WERI-Rb-1 (cell line): Measurements from ENCODE around the gene SLC9A7.

Experiments
- DNase-seq: peaks from one replicate; pipeline ENCODE4 v3.0.0-alpha.2; 2020
- H3K27ac ChIP-seq: fragments of 250-450 bp; sonication (Bioruptor Pico); 2 replicates; pipeline ENCODE4 v1.5.1; 2020; ENCODE audit warnings: mild to moderate bottlenecking, moderate library complexity
- H3K27me3 ChIP-seq: fragments of 250-450 bp; sonication (Bioruptor Pico); 2 replicates; pipeline ENCODE4 v1.5.1; 2021; ENCODE audit warnings: mild to moderate bottlenecking, low read depth, moderate library complexity; ENCODE audit not compliant: insufficient read depth, severe bottlenecking
- H3K36me3 ChIP-seq: fragments of 250-450 bp; sonication (Bioruptor Pico); 2 replicates; pipeline ENCODE4 v1.5.1; 2020; ENCODE audit warnings: mild to moderate bottlenecking, moderate library complexity
- H3K4me3 ChIP-seq: 2 replicates; pipeline ENCODE4 v1.5.1; 2011; ENCODE audit warnings: low read depth, mild to moderate bottlenecking, control low read depth, low read length
- H3K9me3 ChIP-seq: fragments of 250-450 bp; sonication (Bioruptor Pico); 2 replicates; pipeline ENCODE4 v1.5.1; 2021; ENCODE audit warnings: mild to moderate bottlenecking, moderate library complexity; ENCODE audit not compliant: severe bottlenecking
- CTCF ChIP-seq: IDR thresholded peaks from 2 replicates; pipeline ENCODE4 v1.5.1; 2011; ENCODE audit warnings: low read depth, mild to moderate bottlenecking, control low read depth, inconsistent platforms, low read length

SLC9A7 gene

GRCh38 chrX:46683048-46683447, 75.9 kb downstream of the SLC9A7 start:
- peaks cover 4% of the 10 kb centered on the region for H3K27me3 ChIP-seq
- H3K4me3 ChIP-seq = no peak overlapping the region
- no peaks in the 10 kb centered on the region for H3K9me3 ChIP-seq
- H3K36me3 ChIP-seq = no peaks in the 10 kb centered on the region
- no peak for DNase-seq
- no peak for TF ChIP-seq CTCF
- H3K27ac ChIP-seq = no peak overlapping the region

- DNase-seq = no peak
- no peak overlapping the region for H3K4me3 ChIP-seq
- TF ChIP-seq CTCF = no peak
- no peaks in the 10 kb centered on the region for H3K9me3 ChIP-seq
- no peak overlapping the region for H3K27ac ChIP-seq
- H3K36me3 ChIP-seq = no peaks in the 10 kb centered on the region
- H3K27me3 ChIP-seq = peaks cover 4% of the 10 kb centered on the region
Measured at GRCh38 chrX:46681849-46682248, 77.1 kb downstream of the SLC9A7 start.

- TF ChIP-seq CTCF = no peak
- H3K27ac ChIP-seq = no peak overlapping the region
- no peak overlapping the region for H3K4me3 ChIP-seq
- no peaks in the 10 kb centered on the region for H3K9me3 ChIP-seq
- H3K36me3 ChIP-seq = no peaks in the 10 kb centered on the region
- peaks cover 4% of the 10 kb centered on the region for H3K27me3 ChIP-seq
- no peak for DNase-seq
Measured at GRCh38 chrX:46678232-46678631, 80.7 kb downstream of the SLC9A7 start.

- TF ChIP-seq CTCF = no peak
- H3K36me3 ChIP-seq = no peaks in the 10 kb centered on the region
- no peaks in the 10 kb centered on the region for H3K9me3 ChIP-seq
Measured at GRCh38 chrX:46676399-46677356, 82.2 kb downstream of the SLC9A7 start.

GRCh38 chrX:46673620-46674359, 85.1 kb downstream of the SLC9A7 start:
- H3K36me3 ChIP-seq = no peaks in the 10 kb centered on the region
- H3K27ac ChIP-seq = no peak overlapping the region
- H3K4me3 ChIP-seq = no peak overlapping the region
- TF ChIP-seq CTCF = no peak
- H3K9me3 ChIP-seq = no peaks in the 10 kb centered on the region
- peaks cover 8% of the 10 kb centered on the region for H3K27me3 ChIP-seq
- DNase-seq = no peak

More at GRCh38 chrX:46676399-46677356, 82.2 kb downstream of the SLC9A7 start:
- no peak for DNase-seq
- H3K27me3 ChIP-seq = peaks cover 4% of the 10 kb centered on the region
- H3K27ac ChIP-seq = no peak overlapping the region
- no peak overlapping the region for H3K4me3 ChIP-seq
